ENCODE results near the gene TRIML1.

- TF ChIP-seq CTCF (conservative IDR thresholded peaks at IDR 0.05; ENCODE audit: low read depth, low read length), result no peak
- TF ChIP-seq EZH2 (IDR thresholded peaks at IDR 0.05; ENCODE audit: low read length, unreplicated experiment), result no peak
- TF ChIP-seq EZH2phosphoT487 (IDR thresholded peaks at IDR 0.05; ENCODE audit: borderline replicate concordance, low read length), result no peak
Measured at GRCh38 chr4:188177997-188178675, 38.9 kb downstream of the TRIML1 start.
